ENCODE data around the gene MEIS1.

DNA sequence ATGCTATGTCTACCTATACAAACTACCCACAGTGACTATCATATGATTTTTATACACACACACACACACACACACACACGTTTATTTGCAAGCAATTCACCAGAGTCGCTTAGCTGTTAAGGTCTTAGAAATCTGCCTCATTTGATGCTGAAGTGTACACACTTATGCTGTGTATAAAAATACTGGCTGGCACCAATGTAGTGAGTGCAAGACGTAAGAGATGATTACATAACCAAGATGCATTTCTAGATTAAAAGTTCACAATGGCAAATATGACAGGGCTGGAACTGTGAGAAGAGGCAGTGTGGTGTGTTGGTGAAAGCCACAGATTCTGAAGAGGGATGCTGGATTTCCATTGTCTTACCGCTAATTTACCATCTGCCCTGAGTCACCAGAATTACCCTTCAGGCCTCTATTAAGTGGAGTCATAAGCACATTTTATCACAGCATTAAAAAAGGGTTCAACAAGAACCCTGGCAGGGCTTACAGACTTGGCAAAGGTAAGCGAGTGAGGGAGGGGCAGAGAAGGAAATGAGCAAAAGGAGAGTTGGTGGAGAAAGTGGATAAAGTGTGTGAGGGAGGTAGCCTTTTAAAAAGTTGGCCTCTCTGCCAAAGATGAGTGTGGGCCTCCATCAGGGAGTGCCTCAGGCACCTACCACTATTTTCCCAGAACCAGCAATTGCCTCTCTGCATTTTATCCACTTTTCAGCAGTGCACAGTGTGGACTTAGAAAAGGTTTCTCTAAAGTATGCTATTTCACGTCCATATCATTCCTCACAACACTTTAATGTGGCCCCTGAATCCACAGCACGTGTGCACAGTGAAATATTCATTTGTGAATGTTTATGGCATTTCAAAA is 21.5 kb downstream of the MEIS1 start:
- TF ChIP-seq, protein P1, sequence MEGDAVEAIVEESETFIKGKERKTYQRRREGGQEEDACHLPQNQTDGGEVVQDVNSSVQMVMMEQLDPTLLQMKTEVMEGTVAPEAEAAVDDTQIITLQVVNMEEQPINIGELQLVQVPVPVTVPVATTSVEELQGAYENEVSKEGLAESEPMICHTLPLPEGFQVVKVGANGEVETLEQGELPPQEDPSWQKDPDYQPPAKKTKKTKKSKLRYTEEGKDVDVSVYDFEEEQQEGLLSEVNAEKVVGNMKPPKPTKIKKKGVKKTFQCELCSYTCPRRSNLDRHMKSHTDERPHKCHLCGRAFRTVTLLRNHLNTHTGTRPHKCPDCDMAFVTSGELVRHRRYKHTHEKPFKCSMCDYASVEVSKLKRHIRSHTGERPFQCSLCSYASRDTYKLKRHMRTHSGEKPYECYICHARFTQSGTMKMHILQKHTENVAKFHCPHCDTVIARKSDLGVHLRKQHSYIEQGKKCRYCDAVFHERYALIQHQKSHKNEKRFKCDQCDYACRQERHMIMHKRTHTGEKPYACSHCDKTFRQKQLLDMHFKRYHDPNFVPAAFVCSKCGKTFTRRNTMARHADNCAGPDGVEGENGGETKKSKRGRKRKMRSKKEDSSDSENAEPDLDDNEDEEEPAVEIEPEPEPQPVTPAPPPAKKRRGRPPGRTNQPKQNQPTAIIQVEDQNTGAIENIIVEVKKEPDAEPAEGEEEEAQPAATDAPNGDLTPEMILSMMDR (IDR thresholded peaks at IDR 0.05): no peak
- no peak for TF ChIP-seq POLR2A (IDR thresholded peaks at IDR 0.05)
